Uterus (tissue), 2 donors: Measurements from ENCODE around the gene HDAC5.

ENCODE experiments used
- POLR2A ChIP-seq, 2 donors: fragments of 450-650 bp; IDR thresholded peaks; one replicate each; pipeline ENCODE4 v1.6.1; 2016; ENCODE audit warnings: antibody characterized with exemption in 2 of 2, mild to moderate bottlenecking in 1 of 2, moderate library complexity in 1 of 2
- TF ChIP-seq, protein P1 (sequence below), 4 experiments: fragments of 200-600 bp in 2 of 4; fragments of 450-650 bp in 2 of 4; sonication (generic) in 2 of 4; IDR thresholded peaks; one replicate each; pipeline ENCODE4 v1.5.1; 2016 to 2019; ENCODE audit warnings: antibody characterized with exemption in 4 of 4, mild to moderate bottlenecking in 2 of 4, moderate library complexity in 1 of 4

DNA sequence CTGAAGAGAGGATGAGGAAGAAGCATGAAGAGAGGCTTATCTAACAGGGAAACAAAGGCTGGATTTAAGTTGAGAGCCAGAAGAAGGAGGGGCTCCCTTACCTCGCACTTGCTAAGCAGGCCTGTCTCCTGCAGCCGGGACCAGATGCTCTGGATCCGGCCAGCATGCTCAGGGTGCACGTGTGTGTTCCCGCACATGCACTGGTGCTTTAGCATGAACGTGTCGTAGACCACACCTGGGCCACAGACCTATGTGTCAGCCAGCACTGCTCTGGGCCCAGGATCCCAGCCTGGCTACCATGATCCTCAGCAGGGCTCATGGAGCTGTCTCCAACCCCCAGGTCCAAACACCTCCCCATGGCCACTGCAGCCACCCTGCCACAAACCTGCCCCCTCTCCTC lies 38.5 kb downstream of the HDAC5 start:
- TF ChIP-seq, protein P1, sequence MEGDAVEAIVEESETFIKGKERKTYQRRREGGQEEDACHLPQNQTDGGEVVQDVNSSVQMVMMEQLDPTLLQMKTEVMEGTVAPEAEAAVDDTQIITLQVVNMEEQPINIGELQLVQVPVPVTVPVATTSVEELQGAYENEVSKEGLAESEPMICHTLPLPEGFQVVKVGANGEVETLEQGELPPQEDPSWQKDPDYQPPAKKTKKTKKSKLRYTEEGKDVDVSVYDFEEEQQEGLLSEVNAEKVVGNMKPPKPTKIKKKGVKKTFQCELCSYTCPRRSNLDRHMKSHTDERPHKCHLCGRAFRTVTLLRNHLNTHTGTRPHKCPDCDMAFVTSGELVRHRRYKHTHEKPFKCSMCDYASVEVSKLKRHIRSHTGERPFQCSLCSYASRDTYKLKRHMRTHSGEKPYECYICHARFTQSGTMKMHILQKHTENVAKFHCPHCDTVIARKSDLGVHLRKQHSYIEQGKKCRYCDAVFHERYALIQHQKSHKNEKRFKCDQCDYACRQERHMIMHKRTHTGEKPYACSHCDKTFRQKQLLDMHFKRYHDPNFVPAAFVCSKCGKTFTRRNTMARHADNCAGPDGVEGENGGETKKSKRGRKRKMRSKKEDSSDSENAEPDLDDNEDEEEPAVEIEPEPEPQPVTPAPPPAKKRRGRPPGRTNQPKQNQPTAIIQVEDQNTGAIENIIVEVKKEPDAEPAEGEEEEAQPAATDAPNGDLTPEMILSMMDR (IDR thresholded peaks at IDR 0.05), result no peak
- no peak for TF ChIP-seq POLR2A (IDR thresholded peaks at IDR 0.05)
